Bronchial epithelial cell (primary cell): ENCODE measurements around the gene ILDR1. TPM values are rescaled to one million over a fixed set of nuclear protein-coding genes. Genes with fewer than 3 reads are reported as not detected.
A peak's percentile ranks its signal among the peaks of the same experiment; 100 is the strongest.

Source experiments
- DNase-seq: peaks from one replicate; pipeline ENCODE4 v3.0.0-alpha.2; 2010; ENCODE audit warnings: low read depth
- FAIRE-seq: peaks from 2 replicates; lab custom pipeline; 2011; peaks lifted over from hg19 to GRCh38; lab: Jason Lieb, UNC
- H3K27me3 ChIP-seq: 2 replicates; pipeline ENCODE4 v1.5.1; 2011; ENCODE audit warnings: low read length; ENCODE audit not compliant: control insufficient read depth, insufficient read depth
- H3K36me3 ChIP-seq: 2 replicates; pipeline ENCODE4 v1.5.1; 2011; ENCODE audit warnings: low read length; ENCODE audit not compliant: control insufficient read depth, insufficient read depth
- H3K4me3 ChIP-seq: 2 replicates; pipeline ENCODE4 v1.5.1; 2011; ENCODE audit warnings: mild to moderate bottlenecking, low read depth, low read length, control low read depth
- CTCF ChIP-seq: IDR thresholded peaks from 2 replicates; pipeline ENCODE4 v1.5.1; 2011; ENCODE audit warnings: mild to moderate bottlenecking, moderate library complexity, low read length, control low read depth, inconsistent platforms; ENCODE audit not compliant: insufficient read depth, severe bottlenecking
- total RNA-seq: library from RNA; depleted of rRNA; stranded (reverse); fragments of >200 nt; gene quantifications from 2 replicates; pipeline ENCODE4 v1.2.1, GENCODE V29; 2014

Gene ILDR1
- total RNA-seq, 1 donor from 2014 or later, result 1.6 TPM

- DNase-seq (no peak), FAIRE-seq (no peak)
Observed at GRCh38 chr3:122011396-122011795, 10.7 kb downstream of the ILDR1 start.

GRCh38 chr3:122010506-122010905 lies 11.5 kb downstream of the ILDR1 start:
- no peak for TF ChIP-seq CTCF
- no peaks in the 10 kb centered on the region for H3K36me3 ChIP-seq
- no peak overlapping the region for H3K4me3 ChIP-seq
- FAIRE-seq (no peak), DNase-seq (no peak)
- H3K27me3 ChIP-seq, result no peaks in the 10 kb centered on the region

More at GRCh38 chr3:122011396-122011795, 10.7 kb downstream of the ILDR1 start:
- no peaks in the 10 kb centered on the region for H3K27me3 ChIP-seq
- H3K4me3 ChIP-seq, result no peak overlapping the region
- no peak for TF ChIP-seq CTCF
- no peaks in the 10 kb centered on the region for H3K36me3 ChIP-seq

- Histone ChIP-seq H3K36me3 (no peaks in the 10 kb centered on the region), H3K27me3 (no peaks in the 10 kb centered on the region), H3K4me3 (no peak overlapping the region)
- DNase-seq, result no peak
- no peak for TF ChIP-seq CTCF
- no peak for FAIRE-seq
Observed at GRCh38 chr3:122008166-122008565, 13.9 kb downstream of the ILDR1 start.

GRCh38 chr3:122006267-122006666 lies 15.8 kb downstream of the ILDR1 start:
- DNase-seq, result no peak

GRCh38 chr3:122004991-122005565 lies 17.0 kb downstream of the ILDR1 start:
- DNase-seq (no peak), FAIRE-seq (no peak)
- H3K4me3 ChIP-seq, result no peak overlapping the region
- no peaks in the 10 kb centered on the region for H3K27me3 ChIP-seq
- no peak for TF ChIP-seq CTCF
- peaks cover 2% of the 10 kb centered on the region for H3K36me3 ChIP-seq

More at GRCh38 chr3:122006267-122006666, 15.8 kb downstream of the ILDR1 start:
- H3K27me3 ChIP-seq, result no peaks in the 10 kb centered on the region
- H3K36me3 ChIP-seq, result no peaks in the 10 kb centered on the region
- no peak overlapping the region for H3K4me3 ChIP-seq
- FAIRE-seq, result no peak
- no peak for TF ChIP-seq CTCF

- TF ChIP-seq CTCF, result no peak
- peaks cover 2% of the 10 kb centered on the region for H3K36me3 ChIP-seq
- DNase-seq, result peak; percentile 66
- no peak for FAIRE-seq
- no peak overlapping the region for H3K4me3 ChIP-seq
- no peaks in the 10 kb centered on the region for H3K27me3 ChIP-seq
Observed at GRCh38 chr3:122004107-122004506, 17.9 kb downstream of the ILDR1 start.
